H9 (cell line): ENCODE results near the gene AMZ2. TPM values are rescaled to one million over a fixed set of nuclear protein-coding genes. Genes with fewer than 3 reads are reported as not detected.
A peak's percentile ranks its signal among the peaks of the same experiment; 100 is the strongest.
"Not testable (repeated sequence)": the region's sequence is repeated elsewhere in the genome, so short reads cannot be mapped to it uniquely, and the experiment has no call there.

Experiments
- DNase-seq: peaks from one replicate; pipeline ENCODE4 v3.0.0-alpha.2; 2017
- H2AFZ ChIP-seq: one replicate; pipeline ENCODE4 v1.6.1; 2013; ENCODE audit warnings: mild to moderate bottlenecking, low read length, control low read depth, moderate library complexity
- H2AK5ac ChIP-seq: 2 replicates; pipeline ENCODE4 v1.6.1; 2013; ENCODE audit warnings: low read length, control low read depth, mixed read lengths; ENCODE audit not compliant: insufficient read length
- H2BK120ac ChIP-seq: one replicate; pipeline ENCODE4 v1.6.1; 2013; ENCODE audit warnings: low read depth, mild to moderate bottlenecking, low read length, control low read depth, inconsistent platforms; ENCODE audit not compliant: poor library complexity, severe bottlenecking
- H2BK12ac ChIP-seq: 2 replicates; pipeline ENCODE4 v1.6.1; 2013; ENCODE audit warnings: low read length, control low read depth, mixed read lengths, low read depth; ENCODE audit not compliant: insufficient read length
- H2BK15ac ChIP-seq: 2 replicates; pipeline ENCODE4 v1.6.1; 2013; ENCODE audit warnings: low read depth, low read length, control low read depth
- H2BK20ac ChIP-seq: one replicate; pipeline ENCODE4 v1.6.1; 2013; ENCODE audit warnings: low read depth, mild to moderate bottlenecking, low read length, control low read depth, inconsistent platforms; ENCODE audit not compliant: poor library complexity, severe bottlenecking
- H2BK5ac ChIP-seq: 2 replicates; pipeline ENCODE4 v1.6.1; 2013; ENCODE audit warnings: low read length, control low read depth, mixed read lengths; ENCODE audit not compliant: insufficient read length
- H3K14ac ChIP-seq: 2 replicates; pipeline ENCODE4 v1.6.1; 2013; ENCODE audit warnings: low read length, control low read depth; ENCODE audit not compliant: insufficient read depth
- H3K18ac ChIP-seq: 2 replicates; pipeline ENCODE4 v1.6.1; 2013; ENCODE audit warnings: low read depth, mild to moderate bottlenecking, mixed read lengths, low read length, control low read depth; ENCODE audit not compliant: insufficient read length
- H3K23ac ChIP-seq: 2 replicates; pipeline ENCODE4 v1.6.1; 2013; ENCODE audit warnings: low read length, control low read depth, mixed read lengths, low read depth; ENCODE audit not compliant: insufficient read length
- H3K23me2 ChIP-seq: 2 replicates; pipeline ENCODE4 v1.6.1; 2013; ENCODE audit warnings: low read depth, mild to moderate bottlenecking, mixed read lengths, low read length, control low read depth; ENCODE audit not compliant: insufficient read length, poor library complexity, severe bottlenecking
- H3K27ac ChIP-seq: 2 replicates; pipeline ENCODE4 v1.5.1; 2013; ENCODE audit warnings: low read length, control low read depth, mixed read lengths, low read depth; ENCODE audit not compliant: insufficient read length
- H3K27me3 ChIP-seq: 2 replicates; pipeline ENCODE4 v1.6.1; 2013; ENCODE audit warnings: low read length, control low read depth, inconsistent platforms; ENCODE audit not compliant: insufficient read depth
- H3K4ac ChIP-seq: 2 replicates; pipeline ENCODE4 v1.6.1; 2013; ENCODE audit warnings: low read depth, mild to moderate bottlenecking, control low read depth, inconsistent platforms, low read length, moderate library complexity
- H3K4me1 ChIP-seq: 2 replicates; pipeline ENCODE4 v1.6.1; 2013; ENCODE audit warnings: low read length, control low read depth, inconsistent platforms; ENCODE audit not compliant: insufficient read depth
- H3K4me2 ChIP-seq: 2 replicates; pipeline ENCODE4 v1.6.1; 2013; ENCODE audit warnings: low read length, control low read depth, mixed read lengths; ENCODE audit not compliant: insufficient read length, insufficient read depth
- H3K56ac ChIP-seq: 2 replicates; pipeline ENCODE4 v1.6.1; 2013; ENCODE audit warnings: low read depth, mild to moderate bottlenecking, mixed read lengths, low read length, control low read depth; ENCODE audit not compliant: insufficient read length
- H3K79me1 ChIP-seq: 2 replicates; pipeline ENCODE4 v1.6.1; 2013; ENCODE audit warnings: low read depth, mild to moderate bottlenecking, moderate library complexity, low read length, control low read depth, inconsistent platforms; ENCODE audit not compliant: insufficient read depth, poor library complexity, severe bottlenecking
- H3K79me2 ChIP-seq: 2 replicates; pipeline ENCODE4 v1.6.1; 2013; ENCODE audit warnings: low read length, control low read depth, inconsistent platforms; ENCODE audit not compliant: insufficient read depth
- H3K9ac ChIP-seq: 2 replicates; pipeline ENCODE4 v1.6.1; 2013; ENCODE audit warnings: low read length, control low read depth, mixed read lengths; ENCODE audit not compliant: insufficient read length; ENCODE audit errors: extremely low read depth
- H3K9me3 ChIP-seq: one replicate; pipeline ENCODE4 v1.6.1; 2013; ENCODE audit warnings: low read depth, low read length, inconsistent platforms; ENCODE audit not compliant: control insufficient read depth
- H3T11ph ChIP-seq: one replicate; pipeline ENCODE4 v1.6.1; 2013; ENCODE audit warnings: mild to moderate bottlenecking, low read length, control low read depth, inconsistent platforms
- H4K20me1 ChIP-seq: one replicate; pipeline ENCODE4 v1.6.1; 2013; ENCODE audit not compliant: control insufficient read depth, insufficient read length, insufficient read depth
- H4K5ac ChIP-seq: 2 replicates; pipeline ENCODE4 v1.6.1; 2013; ENCODE audit warnings: low read depth, mild to moderate bottlenecking, mixed read lengths, low read length, control low read depth; ENCODE audit not compliant: insufficient read length
- H4K8ac ChIP-seq: replicated peaks from 2 replicates; pipeline ENCODE4 v1.6.1; 2013; ENCODE audit warnings: low read length, control low read depth, mixed read lengths, low read depth; ENCODE audit not compliant: insufficient read length
- H4K91ac ChIP-seq: 2 replicates; pipeline ENCODE4 v1.6.1; 2013; ENCODE audit warnings: low read depth, mild to moderate bottlenecking, moderate library complexity, mixed read lengths, low read length, control low read depth; ENCODE audit not compliant: insufficient read length
- H3K27ac Mint-ChIP-seq, 3 experiments: 2 replicates in 2 of 3; 3 replicates in 1 of 3; pipeline ENCODE4 v1.8.0; 2020 to 2021; ENCODE audit warnings: mixed read lengths in 3 of 3, mild to moderate bottlenecking in 1 of 3, moderate library complexity in 1 of 3
- H3K27me3 Mint-ChIP-seq: 2 replicates; pipeline ENCODE4 v1.8.0; 2021; ENCODE audit warnings: low read depth, mild to moderate bottlenecking, moderate library complexity, mixed read lengths
- H3K36me3 Mint-ChIP-seq, 3 experiments: 2 replicates in 2 of 3; 3 replicates in 1 of 3; pipeline ENCODE4 v1.8.0; 2020 to 2021; ENCODE audit warnings: low read depth in 3 of 3, mixed read lengths in 3 of 3; ENCODE audit not compliant: insufficient read depth in 1 of 3
- H3K4me1 Mint-ChIP-seq, 2 experiments: 2 replicates each; pipeline ENCODE4 v1.8.0; 2020; ENCODE audit warnings: mixed read lengths in 2 of 2
- H3K4me3 Mint-ChIP-seq, 2 experiments: 2 replicates in 1 of 2; 3 replicates in 1 of 2; pipeline ENCODE4 v1.8.0; 2020 to 2021; ENCODE audit warnings: mild to moderate bottlenecking in 2 of 2, mixed read lengths in 2 of 2, moderate library complexity in 1 of 2
- H3K9me3 Mint-ChIP-seq, 2 experiments: 2 replicates in 1 of 2; 3 replicates in 1 of 2; pipeline ENCODE4 v1.8.0; 2020; ENCODE audit warnings: mild to moderate bottlenecking in 2 of 2, mixed read lengths in 2 of 2, moderate library complexity in 1 of 2
- WGBS: extraction: QIAGEN DNeasy Blood & Tissue Kit; methylation state at CpG from one replicate; pipeline ENCODE4 v1.1.7; 2013; ENCODE audit warnings: missing lambda C conversion rate, low lambda C conversion rate, mixed read lengths; ENCODE audit not compliant: insufficient read length; ENCODE audit errors: extremely low coverage; 5-methylcytosine and 5-hydroxymethylcytosine counted together
- total RNA-seq: library from RNA; stranded (reverse); gene quantifications from 2 replicates; pipeline ENCODE4 v1.2.1, GENCODE V29; 2021
- TF ChIP-seq, protein P1 (sequence below): fragments of 200-600 bp; sonication (generic); conservative IDR thresholded peaks from 3 replicates; pipeline ENCODE4 v1.8.0; 2021; ENCODE audit warnings: antibody characterized with exemption, mild to moderate bottlenecking

AMZ2 gene
- total RNA-seq, 1 experiment from 2014 or later, result 82.6 TPM

DNA sequence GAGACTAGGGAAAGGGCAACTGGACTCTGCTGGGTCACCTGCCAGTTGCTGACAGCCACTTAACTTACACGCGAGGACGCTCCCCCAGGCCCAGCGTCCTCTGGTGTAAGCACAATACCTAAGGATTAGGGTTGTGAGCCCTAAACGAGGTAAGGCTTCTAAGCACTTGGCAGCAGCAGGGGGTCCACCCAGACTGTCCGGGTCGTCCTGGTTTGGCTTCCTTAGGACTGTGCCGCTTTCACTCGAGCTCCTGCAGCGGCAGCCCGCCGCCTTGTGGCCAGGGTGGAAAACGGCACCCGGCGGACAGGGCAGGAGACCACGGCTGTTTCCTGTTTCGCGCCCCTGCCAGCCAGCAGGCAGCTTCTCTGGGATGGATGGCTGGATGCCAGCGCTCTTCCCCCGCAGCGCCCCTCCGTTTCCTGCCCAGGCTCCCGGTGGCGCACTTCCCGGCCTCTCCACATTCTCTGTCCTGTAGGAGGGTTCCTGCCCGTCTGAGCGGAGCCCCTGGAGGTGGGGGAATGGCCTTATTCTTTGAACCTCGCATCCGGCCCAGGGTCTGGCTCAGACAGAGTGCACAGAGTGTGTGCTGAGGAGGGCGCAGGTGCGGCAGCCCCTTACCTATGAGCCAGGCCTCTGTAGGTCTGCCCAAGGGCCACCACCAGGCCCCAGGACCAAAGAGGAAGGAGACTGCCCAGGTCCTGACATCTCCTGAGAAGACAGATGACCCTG, 47.0 kb upstream of the AMZ2 start:
- H3K27me3 ChIP-seq, result peaks cover 48% of the 10 kb centered on the region
- no peak overlapping the region for H3K14ac ChIP-seq
- Mint-ChIP-seq H3K27me3 (peaks cover 91% of the 10 kb centered on the region), H3K9me3 (peaks cover 2 to 3% of the 10 kb centered on the region in 2 experiments; a peak in 2 of 5 replicates), H3K36me3 (no peaks in the 10 kb centered on the region; a peak in 1 of 7 replicates), H3K27ac (no peak overlapping the region), H3K4me1 (peaks cover 12 to 20% of the 10 kb centered on the region in 2 experiments), H3K4me3 (peak overlapping the region; percentile 38 to 78)
- H3K9me3 ChIP-seq, result no peaks in the 10 kb centered on the region
- no peak overlapping the region for H4K91ac ChIP-seq
- no peak overlapping the region for H2BK12ac ChIP-seq
- peak; percentile 97 for DNase-seq
- no peak overlapping the region for H3K56ac ChIP-seq
- no peak overlapping the region for H3K18ac ChIP-seq
- H3K27ac ChIP-seq, result no peak overlapping the region
- H3K9ac ChIP-seq, result no peak overlapping the region
- peaks cover 2% of the 10 kb centered on the region for H4K20me1 ChIP-seq
- H3K4ac ChIP-seq, result no peak overlapping the region
- no CpG with 5 or more reads among the region's 31 CpGs for WGBS
- H4K5ac ChIP-seq, result no peak overlapping the region
- TF ChIP-seq, protein P1, sequence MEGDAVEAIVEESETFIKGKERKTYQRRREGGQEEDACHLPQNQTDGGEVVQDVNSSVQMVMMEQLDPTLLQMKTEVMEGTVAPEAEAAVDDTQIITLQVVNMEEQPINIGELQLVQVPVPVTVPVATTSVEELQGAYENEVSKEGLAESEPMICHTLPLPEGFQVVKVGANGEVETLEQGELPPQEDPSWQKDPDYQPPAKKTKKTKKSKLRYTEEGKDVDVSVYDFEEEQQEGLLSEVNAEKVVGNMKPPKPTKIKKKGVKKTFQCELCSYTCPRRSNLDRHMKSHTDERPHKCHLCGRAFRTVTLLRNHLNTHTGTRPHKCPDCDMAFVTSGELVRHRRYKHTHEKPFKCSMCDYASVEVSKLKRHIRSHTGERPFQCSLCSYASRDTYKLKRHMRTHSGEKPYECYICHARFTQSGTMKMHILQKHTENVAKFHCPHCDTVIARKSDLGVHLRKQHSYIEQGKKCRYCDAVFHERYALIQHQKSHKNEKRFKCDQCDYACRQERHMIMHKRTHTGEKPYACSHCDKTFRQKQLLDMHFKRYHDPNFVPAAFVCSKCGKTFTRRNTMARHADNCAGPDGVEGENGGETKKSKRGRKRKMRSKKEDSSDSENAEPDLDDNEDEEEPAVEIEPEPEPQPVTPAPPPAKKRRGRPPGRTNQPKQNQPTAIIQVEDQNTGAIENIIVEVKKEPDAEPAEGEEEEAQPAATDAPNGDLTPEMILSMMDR, result peak; percentile 91
- H3K79me2 ChIP-seq, result no peaks in the 10 kb centered on the region
- H3K23me2 ChIP-seq, result peaks cover 22% of the 10 kb centered on the region
- no peak overlapping the region for H2AK5ac ChIP-seq
- H2BK120ac ChIP-seq, result no peak overlapping the region
- no peak overlapping the region for H2BK20ac ChIP-seq
- no peak overlapping the region for H2BK5ac ChIP-seq
- no peak overlapping the region for H2AFZ ChIP-seq
- H4K8ac ChIP-seq, result no peak overlapping the region
- H3K23ac ChIP-seq, result no peak overlapping the region
- peak overlapping the region; percentile 42 for H3K4me2 ChIP-seq
- H2BK15ac ChIP-seq, result no peak overlapping the region
- H3K79me1 ChIP-seq, result no peaks in the 10 kb centered on the region
- H3T11ph ChIP-seq, result no peak overlapping the region
- no peaks in the 10 kb centered on the region for H3K4me1 ChIP-seq

DNA sequence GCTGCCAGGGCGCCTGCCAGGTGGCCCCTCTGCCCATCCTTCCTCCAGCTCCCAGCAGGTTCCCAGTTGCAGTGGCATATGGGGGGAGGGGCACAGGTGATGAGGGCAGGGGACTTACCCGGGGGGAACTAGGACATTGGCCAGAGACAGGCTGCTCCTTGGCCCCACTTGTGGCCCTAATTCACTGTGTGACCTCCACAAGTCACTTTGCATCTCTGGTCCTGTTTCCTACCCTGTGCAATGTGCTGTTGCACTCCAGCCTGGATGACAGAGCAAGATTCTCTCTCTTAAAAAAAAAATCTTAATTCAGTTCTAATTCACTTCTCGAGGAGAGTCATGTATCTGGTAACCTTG, 46.4 kb upstream of the AMZ2 start:
- H3K79me1 ChIP-seq, H3K79me2 ChIP-seq, H2AK5ac ChIP-seq, H3K9ac ChIP-seq, H3K4ac ChIP-seq, H3K27ac Mint-ChIP-seq, H3K23ac ChIP-seq, H3K18ac ChIP-seq, H3K56ac ChIP-seq, H2AFZ ChIP-seq, H4K91ac ChIP-seq, H3T11ph ChIP-seq, H3K4me1 ChIP-seq, H3K36me3 Mint-ChIP-seq, H4K20me1 ChIP-seq, H2BK120ac ChIP-seq, H3K27ac ChIP-seq, H2BK15ac ChIP-seq, H3K14ac ChIP-seq, H3K4me2 ChIP-seq, H3K9me3 ChIP-seq, H3K9me3 Mint-ChIP-seq, DNase-seq, H2BK20ac ChIP-seq, H2BK5ac ChIP-seq, H3K4me3 Mint-ChIP-seq, H2BK12ac ChIP-seq, H4K8ac ChIP-seq, H4K5ac ChIP-seq: not testable (repeated sequence)
- no CpG with 5 or more reads among the region's 3 CpGs for WGBS
- peaks cover 48% of the 10 kb centered on the region for H3K27me3 ChIP-seq
- peaks cover 87% of the 10 kb centered on the region for H3K27me3 Mint-ChIP-seq
- H3K4me1 Mint-ChIP-seq, result peaks cover 13 to 22% of the 10 kb centered on the region in 2 experiments
- peaks cover 19% of the 10 kb centered on the region for H3K23me2 ChIP-seq
